GM21529 (cell line): ENCODE results near the gene ADCY6.
"Not testable (repeated sequence)": the region's sequence is repeated elsewhere in the genome, so short reads cannot be mapped to it uniquely, and the experiment has no call there.

Experiments
- ATAC-seq: cut with Tn5 transposase; IDR thresholded peaks from one replicate; pipeline ENCODE4 v1.9.1; 2021; ENCODE audit not compliant: unreplicated experiment

Gene ADCY6

GRCh38 chr12:48764521-48764920 is 24.4 kb downstream of the ADCY6 start:
- no peak for ATAC-seq

GRCh38 chr12:48758737-48759136 is 30.2 kb downstream of the ADCY6 start:
- no peak for ATAC-seq

GRCh38 chr12:48758186-48758585 is 30.7 kb downstream of the ADCY6 start:
- no peak for ATAC-seq

GRCh38 chr12:48750769-48751356 is 38.0 kb downstream of the ADCY6 start:
- no peak for ATAC-seq

- no peak for ATAC-seq
These were observed 38.7 kb downstream of the ADCY6 start for GRCh38 chr12:48750215-48750614.

GRCh38 chr12:48744251-48745008 is 44.5 kb downstream of the ADCY6 start:
- no peak for ATAC-seq

- ATAC-seq, result no peak
These were observed 49.1 kb downstream of the ADCY6 start for GRCh38 chr12:48739618-48740269.

GRCh38 chr12:48736456-48736855 is 52.4 kb downstream of the ADCY6 start:
- ATAC-seq, result no peak

- no peak for ATAC-seq
These were observed 60.1 kb downstream of the ADCY6 start for GRCh38 chr12:48728807-48729206.

GRCh38 chr12:48720737-48721136 is 68.2 kb downstream of the ADCY6 start:
- ATAC-seq, result not testable (repeated sequence)

GRCh38 chr12:48720171-48720570 is 68.7 kb downstream of the ADCY6 start:
- not testable (repeated sequence) for ATAC-seq

- ATAC-seq, result not testable (repeated sequence)
These were observed 69.9 kb downstream of the ADCY6 start for GRCh38 chr12:48719002-48719401.

GRCh38 chr12:48717252-48717695 is 71.6 kb downstream of the ADCY6 start:
- no peak for ATAC-seq

- peak; percentile 98 for ATAC-seq
These were observed 72.2 kb downstream of the ADCY6 start, which contains the start of gene CCNT1 for GRCh38 chr12:48716493-48717251. TSS of gene CCNT1 (minus strand) at chr12:48716707. CDS start at chr12:48716675, 32 bp downstream.
